Choroid plexus epithelial cell (primary cell): ENCODE results near the gene JMY.

Experiments used
- DNase-seq: peaks from one replicate; pipeline ENCODE4 v3.0.0-alpha.2; 2010; ENCODE audit warnings: low read depth
- H3K4me3 ChIP-seq: 2 replicates; pipeline ENCODE4 v1.5.1; 2011; ENCODE audit warnings: low read depth, mild to moderate bottlenecking, control low read depth, low read length, moderate library complexity
- TF ChIP-seq, protein P1 (sequence below): conservative IDR thresholded peaks from 2 replicates; pipeline ENCODE4 v1.5.1; 2011; ENCODE audit warnings: low read depth, mild to moderate bottlenecking, control low read depth, inconsistent platforms, low read length, moderate library complexity

The JMY gene

DNA sequence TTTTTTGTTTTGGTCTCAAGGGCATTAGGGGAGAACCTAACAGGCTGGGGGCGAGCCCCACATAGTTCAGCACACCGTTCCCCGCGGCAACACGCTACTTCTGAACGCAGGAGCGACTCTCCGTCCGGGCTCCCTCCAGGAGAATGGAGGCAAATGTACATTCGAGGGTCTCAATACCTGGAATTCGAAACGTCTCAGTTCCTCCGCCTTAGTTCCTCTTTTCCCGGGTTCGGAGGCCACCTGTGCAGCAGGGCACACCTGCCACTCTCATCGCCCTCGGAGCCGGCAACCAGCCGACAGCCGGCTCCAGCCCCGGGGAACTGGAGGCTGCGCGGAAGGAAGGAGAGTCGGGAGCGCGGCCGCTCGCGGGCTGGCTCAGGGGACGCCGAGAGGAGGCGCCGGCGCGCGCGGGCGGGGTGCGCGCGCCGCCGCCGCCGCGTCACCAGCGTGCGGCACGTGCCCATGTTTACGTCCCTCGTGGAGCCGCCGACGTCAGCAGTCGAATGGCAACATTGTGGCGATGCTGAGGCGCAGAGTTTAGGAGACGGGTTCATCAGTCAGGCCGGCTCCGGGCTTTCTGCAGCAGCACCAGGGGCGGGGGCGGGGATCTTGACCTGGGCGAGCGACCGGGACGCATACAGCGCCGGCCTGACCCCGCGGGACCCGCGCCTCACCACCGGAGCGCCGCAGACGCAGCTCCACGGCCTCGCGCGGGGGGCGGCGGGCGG, at the start of gene JMY:
Gene JMY (plus strand): TSS at position 498 of the 728 bp plus-strand sequence. CDS start 520 bp downstream, outside the sequence.
- peak within 1 kb of the TSS; percentile 68 for H3K4me3 ChIP-seq
- DNase-seq = peak; percentile 83
- TF ChIP-seq, protein P1, sequence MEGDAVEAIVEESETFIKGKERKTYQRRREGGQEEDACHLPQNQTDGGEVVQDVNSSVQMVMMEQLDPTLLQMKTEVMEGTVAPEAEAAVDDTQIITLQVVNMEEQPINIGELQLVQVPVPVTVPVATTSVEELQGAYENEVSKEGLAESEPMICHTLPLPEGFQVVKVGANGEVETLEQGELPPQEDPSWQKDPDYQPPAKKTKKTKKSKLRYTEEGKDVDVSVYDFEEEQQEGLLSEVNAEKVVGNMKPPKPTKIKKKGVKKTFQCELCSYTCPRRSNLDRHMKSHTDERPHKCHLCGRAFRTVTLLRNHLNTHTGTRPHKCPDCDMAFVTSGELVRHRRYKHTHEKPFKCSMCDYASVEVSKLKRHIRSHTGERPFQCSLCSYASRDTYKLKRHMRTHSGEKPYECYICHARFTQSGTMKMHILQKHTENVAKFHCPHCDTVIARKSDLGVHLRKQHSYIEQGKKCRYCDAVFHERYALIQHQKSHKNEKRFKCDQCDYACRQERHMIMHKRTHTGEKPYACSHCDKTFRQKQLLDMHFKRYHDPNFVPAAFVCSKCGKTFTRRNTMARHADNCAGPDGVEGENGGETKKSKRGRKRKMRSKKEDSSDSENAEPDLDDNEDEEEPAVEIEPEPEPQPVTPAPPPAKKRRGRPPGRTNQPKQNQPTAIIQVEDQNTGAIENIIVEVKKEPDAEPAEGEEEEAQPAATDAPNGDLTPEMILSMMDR = no peak

- DNase-seq = no peak
- no peak overlapping the region for H3K4me3 ChIP-seq
- TF ChIP-seq, protein P1 = no peak
Observed at GRCh38 chr5:79186455-79186854, 49.5 kb upstream of the JMY start.

GRCh38 chr5:79189439-79190234, 46.3 kb upstream of the JMY start:
- TF ChIP-seq, protein P1 = no peak
- H3K4me3 ChIP-seq = no peak overlapping the region
- DNase-seq = no peak

DNA sequence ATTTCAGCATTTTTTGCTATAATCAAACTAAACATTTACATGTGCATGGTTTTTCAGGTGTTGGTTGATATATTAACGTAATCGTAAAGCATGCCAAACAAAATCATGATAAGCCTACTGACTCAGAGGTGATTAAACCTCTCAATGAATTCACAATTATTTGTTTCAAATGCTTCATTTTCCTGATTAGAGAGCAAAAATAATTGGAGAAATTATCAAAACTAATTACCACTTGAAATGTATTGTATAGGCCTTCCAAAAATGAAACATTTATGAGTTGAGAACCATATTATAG, 45.7 kb upstream of the JMY start:
- no peak overlapping the region for H3K4me3 ChIP-seq
- DNase-seq = no peak
- TF ChIP-seq, protein P1 = no peak

DNA sequence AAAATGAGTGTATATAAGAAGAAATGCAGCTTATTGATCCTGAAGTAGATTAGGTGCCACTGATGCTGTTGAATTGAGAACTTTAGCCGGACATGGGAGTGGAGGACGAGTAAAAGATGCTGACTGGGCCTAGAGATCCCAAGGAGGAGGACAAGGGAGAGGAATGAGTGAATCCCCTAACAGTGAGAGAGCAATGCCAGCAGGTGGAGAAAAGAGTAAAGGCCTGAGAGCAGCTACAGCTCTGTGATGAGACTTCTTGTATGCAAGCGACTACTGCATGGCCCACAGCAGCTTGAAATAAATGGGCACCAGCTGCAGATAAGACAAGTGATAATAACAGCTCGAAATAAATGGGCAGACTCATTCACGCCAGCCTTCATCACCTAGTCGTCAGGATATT, 44.5 kb upstream of the JMY start:
- TF ChIP-seq, protein P1 = no peak
- no peak for DNase-seq
- no peak overlapping the region for H3K4me3 ChIP-seq

DNA sequence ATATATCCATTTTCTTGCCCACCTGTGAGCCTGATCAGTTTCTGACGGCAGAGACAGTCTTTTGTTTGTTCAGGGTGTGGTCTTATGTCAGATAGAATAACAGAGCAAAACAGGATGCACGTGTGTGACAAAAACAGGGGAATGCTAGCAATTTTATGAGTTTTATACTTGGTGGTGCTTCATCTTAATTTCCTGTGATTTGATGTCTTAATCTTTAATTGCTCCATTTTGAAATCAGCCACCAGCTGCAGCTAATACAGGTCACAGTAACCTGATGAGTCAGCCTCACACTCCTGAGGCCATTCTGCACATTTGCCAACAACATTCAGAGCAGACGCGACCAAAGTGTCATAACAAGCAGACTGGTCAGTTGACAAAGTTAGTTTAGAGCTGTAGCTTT, 42.3 kb upstream of the JMY start:
- no peak for DNase-seq
- TF ChIP-seq, protein P1 = no peak
- no peak overlapping the region for H3K4me3 ChIP-seq

DNA sequence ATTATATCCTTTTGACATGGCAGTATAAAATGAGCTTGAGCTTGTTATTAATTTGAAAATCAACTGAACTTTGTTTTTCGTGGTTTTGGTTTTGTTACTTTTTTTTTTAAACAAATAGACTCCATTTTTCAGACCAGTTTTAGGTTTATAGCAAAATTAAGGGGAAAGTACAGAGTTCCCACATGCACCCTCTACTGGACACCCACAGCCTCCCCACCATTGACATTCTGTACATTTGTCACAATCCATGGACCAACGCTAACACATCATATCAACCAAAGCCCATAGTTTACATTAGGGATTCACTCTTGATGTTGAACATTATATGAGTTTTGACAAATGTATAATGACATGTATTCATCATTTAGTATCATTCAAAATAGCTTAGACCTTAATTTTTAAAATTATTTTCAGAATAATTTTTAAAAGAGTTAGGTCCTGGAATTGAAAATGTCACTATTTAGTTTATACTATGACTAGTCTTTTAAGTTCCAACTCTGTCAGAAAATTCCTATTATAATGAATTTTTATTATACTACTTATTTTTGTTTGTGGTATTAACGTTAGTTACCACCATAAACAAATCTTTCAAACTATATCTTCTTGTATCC, 35.3 kb upstream of the JMY start:
- peak; percentile 45 for DNase-seq
- no peak overlapping the region for H3K4me3 ChIP-seq
- TF ChIP-seq, protein P1 = peak; percentile 79
